Cortex of kidney (tissue), 1 donor: ENCODE measurements around the gene RAB24.
"Not testable (repeated sequence)": the region's sequence is repeated elsewhere in the genome, so short reads cannot be mapped to it uniquely, and the experiment has no call there.

ENCODE experiments used
- DNase-seq: peaks from one replicate; lab custom pipeline; 2025; lab: John Stamatoyannopoulos, UW

Gene RAB24

DNA sequence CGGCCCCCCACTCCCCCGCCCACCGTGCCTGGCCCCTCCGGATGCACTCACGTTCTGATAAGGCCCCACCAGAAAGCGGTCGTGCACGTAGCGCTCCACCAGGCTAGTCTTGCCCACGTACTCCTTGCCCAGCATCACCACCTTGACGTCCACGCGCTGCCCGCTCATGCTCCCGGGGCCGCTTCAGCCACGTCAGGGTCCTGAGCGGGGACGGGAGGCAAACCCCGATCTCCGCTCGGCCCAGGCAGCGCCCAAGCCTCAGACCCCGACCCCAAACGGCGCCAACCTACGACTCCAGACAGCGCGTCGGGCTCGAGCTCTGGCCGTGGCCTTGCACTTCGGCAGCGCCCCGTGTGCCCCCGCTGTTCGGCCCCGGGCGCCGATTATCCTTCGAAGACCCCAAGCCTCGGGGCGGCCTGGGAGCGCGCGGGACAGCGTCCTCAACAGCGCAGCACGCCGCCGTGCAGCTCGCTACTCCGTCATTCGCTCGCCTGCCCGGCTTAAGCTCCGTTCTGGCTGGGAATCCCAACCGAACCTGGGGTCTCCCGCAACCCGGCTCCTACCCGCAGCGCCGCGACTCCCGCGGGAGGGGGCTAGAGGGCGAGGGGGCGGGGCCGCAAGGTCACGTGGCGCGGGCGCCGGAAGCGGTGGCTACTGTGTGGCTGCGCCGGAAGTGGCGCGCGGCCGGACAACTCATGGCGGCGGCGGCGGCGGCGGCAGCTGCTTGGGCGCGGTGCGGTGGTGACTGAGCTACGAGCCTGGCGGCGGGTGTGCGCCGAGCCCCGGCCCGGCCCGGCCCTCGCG is at the start of gene RAB24, which contains the start of gene PRELID1:
TSS of gene RAB24 (minus strand) at position 599 of the 804 bp plus-strand sequence. CDS start at position 168, 431 bp downstream.
TSS of gene PRELID1 (plus strand) at position 679 of the 804 bp plus-strand sequence. CDS start 187 bp downstream, outside the sequence.
- DNase-seq = no peak

DNA sequence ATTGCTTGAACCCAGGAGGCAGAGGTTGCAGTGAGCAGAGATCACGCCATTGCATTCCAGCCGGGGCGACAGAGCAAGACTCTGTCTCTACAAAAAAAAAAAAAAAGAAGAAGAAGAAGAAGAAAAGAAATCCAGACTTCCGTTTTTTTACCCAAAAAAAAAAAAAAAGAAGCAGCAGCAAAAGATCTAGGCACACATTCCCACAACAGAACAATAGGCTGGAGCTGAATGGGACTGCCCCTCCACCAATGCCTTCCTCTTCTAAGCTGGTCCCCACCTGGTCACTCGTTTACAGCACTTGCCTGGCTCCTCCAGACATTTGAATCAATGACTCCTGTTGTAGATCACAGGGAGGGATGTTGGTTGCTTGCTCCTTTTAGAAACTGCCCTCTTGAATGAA is 49.6 kb upstream of the RAB24 start:
- DNase-seq = no peak

DNA sequence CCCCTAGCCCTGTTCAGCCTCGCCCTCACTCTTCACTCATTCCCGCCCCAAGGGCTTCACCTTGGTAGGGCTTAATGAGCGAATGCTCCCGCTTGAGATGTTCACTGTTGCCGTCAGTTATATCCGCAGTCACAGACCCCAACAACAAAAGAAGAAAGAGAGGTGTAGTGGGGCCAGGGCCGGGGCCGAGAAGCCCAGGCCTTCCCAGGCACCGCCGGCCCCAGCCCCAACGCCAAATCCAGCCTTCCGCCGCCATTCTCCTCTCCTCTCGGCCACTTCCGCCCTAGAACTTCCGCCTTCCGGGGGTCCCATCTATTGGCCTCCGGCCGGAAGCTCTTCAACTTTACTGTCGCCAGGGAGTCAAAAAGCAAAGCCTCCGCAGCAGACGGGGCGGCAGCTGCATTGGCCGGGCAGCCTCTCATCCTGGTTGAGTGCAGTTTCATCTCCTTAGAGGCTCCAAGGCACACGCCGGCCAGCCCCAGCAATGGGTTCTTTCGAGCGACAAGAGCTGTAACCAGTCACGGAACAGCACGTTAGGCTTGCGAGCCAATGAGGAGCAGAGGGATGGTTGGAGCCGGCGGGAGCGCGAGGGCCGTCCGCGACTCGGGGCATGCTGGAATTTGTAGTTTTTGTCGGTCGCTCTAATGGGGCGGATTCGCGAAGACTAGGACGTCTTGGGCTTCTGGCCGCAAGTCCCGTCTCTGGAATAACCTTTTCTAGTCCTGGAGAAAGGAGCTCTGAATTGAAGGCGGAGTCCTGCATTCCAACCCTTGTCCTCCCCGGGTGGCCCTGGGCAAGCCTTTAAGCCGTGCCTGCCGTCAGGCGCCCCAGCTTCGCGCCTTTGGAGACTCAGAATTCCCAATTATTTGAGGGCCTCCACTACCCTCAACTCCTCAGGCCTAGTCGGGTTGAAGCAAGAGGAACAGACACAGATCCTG is 48.1 kb upstream of the RAB24 start, which contains the start of gene LMAN2:
TSS of gene LMAN2 (minus strand) at position 277 of the 938 bp plus-strand sequence. CDS start at position 256, 21 bp downstream.
- no peak for DNase-seq

DNA sequence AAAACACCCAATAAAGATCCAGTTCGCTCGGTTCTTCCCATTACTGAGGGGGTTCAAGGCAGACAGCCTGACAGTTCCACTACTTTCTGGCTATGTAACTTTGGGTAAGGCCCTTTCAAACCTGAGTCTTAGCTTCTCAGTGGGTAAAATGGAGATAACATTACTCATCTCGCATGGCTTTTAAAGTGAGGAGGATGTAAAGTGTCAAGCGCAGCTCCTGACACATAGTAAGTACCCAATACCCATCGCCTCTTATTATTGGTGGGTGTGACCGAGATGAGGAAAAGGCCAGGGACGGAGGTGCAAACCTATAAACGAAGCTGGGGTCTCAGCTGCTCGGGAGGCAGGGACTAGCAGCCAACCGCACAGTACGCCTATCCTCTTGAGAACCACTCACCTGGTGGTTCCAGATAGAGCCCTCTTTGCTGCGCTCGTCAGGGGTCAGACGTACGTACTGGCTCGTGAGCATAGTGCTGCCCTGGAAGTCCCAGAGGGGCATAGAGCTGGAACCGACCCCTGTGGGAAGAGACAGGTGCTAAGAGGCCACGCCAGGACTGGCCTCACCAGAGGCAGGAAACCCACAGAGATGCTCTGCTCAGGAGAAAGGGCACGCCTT is 47.4 kb upstream of the RAB24 start:
- DNase-seq = no peak

DNA sequence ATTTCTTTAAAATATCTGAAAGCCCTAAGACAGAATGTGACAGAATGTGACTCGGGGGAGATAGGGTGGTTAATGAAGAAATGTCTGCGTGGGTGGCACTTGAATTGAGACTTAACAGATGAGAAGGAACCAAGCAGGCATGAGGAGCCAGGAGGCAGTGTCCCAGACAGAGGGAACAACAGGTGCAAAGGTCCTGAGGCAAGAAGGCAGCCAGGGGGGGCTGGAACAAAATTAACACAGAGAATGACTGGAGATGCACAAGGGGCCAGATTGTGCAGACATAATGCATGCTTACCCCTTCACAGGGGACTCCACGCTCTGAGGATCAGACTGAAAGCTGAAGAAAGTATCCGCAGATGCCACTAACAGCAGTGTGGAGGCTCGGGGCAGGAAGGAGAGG is 46.2 kb upstream of the RAB24 start:
- DNase-seq = no peak

DNA sequence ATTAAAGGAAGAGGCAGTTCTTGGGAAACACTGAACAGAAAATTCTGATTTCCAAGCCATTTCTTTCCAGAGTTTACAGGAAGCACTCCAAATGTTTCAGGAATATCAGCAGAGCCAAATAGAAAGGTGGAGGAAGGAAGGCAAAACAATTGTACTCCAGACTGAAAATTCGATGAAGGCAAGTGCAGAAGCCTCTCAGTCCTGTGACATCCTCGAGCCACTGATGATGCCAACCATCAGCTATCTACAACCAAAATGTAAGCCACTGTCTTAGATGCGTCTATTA is 45.8 kb upstream of the RAB24 start:
- DNase-seq = no peak

DNA sequence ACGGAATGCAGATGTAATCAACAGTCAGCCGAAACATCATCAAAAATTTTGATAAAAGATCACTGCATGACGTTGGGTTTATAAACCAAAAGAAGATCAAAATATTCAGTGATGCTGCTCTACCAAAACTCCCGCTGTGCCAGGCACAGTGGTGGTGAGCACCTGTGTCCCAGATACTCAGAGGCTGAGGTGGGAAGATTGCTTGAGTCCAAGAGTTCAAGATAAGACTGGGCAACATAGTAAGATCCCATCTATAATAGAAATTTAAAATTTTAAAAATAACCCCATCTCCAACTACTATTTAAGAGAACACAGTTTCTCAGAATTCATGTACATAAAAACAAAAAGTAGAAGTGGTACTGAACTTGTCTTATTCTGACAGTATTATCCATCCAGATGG is 44.2 kb upstream of the RAB24 start:
- DNase-seq = no peak

DNA sequence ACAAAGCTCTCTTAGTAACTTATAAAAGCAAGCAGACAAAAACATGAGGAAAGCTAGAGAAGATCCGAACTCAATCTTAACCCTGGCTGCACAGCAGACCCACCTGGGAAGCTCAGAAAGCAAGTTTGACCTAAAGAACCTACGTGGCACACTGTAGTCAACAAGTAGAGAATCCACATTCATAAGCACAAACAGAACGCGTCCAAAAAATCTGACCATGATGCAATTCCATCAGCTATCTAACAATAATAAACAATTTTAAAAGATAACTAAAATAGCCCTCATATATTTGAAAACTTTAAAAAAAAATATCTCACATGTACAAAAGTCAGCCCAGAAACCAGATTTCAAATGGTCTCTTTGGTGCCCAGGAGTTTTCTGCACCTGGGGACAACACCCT is 43.3 kb upstream of the RAB24 start:
- no peak for DNase-seq

DNA sequence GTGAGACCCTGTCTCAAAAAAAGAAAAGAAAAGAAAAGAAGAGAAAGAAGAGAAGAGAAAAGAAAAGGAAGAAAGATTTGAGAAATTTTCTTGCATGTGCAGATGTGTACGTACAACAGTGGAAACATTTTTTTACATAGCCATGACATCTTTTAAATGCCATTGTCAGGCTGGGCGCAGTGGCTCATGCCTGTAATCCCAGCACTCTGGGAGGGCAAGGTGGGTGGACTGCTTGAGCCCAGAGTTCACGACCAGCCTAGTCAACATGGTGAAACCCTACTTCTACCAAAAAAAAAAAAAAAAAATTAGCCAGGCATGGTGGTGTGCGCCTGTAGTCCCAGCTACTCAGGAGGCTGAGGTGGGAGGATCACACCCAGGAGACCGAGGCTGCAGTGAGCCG is 41.4 kb upstream of the RAB24 start:
- no peak for DNase-seq

DNA sequence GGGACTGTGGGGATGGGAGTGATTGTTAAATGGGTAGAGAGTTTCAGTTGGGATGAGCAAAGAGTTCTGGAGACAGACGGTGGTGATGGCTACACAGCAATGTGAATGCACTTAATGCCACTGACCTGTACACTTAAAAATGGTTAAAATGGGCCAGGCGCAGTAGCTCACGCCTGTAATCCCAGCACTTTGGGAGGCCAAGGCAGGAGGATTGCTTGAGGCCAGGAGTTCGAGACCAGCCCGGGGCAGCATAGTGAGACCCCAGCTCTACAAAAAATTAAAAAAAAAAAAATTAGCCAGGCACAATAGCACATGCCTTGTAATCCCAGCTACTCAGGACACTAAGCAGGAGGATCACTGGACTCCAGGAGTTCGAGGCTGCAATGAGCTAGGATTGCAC is 40.3 kb upstream of the RAB24 start:
- no peak for DNase-seq

DNA sequence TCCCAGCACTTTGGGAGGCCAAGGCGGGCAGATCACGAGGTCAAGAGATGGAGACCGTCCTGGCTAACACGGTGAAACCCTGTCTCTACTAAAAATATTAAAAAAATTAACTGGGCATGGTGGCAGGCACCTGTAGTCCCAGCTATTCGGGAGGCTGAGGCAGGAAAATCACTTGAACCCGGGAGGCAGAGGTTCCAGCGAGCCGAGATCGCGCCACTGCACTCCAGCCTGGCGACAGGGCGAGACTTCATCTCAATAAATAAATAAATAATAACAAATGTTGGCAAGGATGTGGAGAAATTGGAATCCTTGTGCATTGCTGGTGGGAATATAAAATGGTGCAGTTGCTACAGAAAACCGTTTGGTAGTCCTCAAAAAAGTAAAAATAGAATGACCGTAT is 39.5 kb upstream of the RAB24 start:
- DNase-seq = not testable (repeated sequence)

DNA sequence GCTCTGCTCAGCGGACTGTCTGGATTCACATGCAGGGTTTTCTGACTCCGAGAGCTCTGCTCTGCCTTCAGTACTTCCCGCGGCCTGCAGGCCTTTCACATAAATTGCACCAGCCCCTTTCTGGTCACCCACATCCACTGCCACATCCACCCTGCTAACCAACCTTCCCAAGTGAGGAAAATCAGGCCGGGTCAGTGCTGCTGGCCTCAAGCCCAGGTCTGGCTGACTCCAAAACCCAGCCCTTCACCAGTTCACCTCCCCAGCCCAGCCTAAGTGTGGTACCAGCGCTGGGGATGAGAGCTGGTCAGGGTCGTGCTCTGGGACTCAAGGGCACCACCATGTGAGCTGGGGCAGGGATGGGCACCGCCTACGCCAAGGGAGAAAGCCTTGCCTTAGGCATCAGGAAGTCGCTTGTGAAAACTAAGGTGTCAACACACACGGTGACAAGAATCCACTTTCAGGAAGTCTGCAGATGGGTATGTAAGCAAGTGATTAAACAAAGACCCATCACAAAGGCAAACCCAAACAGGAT is 35.7 kb upstream of the RAB24 start:
- no peak for DNase-seq

DNA sequence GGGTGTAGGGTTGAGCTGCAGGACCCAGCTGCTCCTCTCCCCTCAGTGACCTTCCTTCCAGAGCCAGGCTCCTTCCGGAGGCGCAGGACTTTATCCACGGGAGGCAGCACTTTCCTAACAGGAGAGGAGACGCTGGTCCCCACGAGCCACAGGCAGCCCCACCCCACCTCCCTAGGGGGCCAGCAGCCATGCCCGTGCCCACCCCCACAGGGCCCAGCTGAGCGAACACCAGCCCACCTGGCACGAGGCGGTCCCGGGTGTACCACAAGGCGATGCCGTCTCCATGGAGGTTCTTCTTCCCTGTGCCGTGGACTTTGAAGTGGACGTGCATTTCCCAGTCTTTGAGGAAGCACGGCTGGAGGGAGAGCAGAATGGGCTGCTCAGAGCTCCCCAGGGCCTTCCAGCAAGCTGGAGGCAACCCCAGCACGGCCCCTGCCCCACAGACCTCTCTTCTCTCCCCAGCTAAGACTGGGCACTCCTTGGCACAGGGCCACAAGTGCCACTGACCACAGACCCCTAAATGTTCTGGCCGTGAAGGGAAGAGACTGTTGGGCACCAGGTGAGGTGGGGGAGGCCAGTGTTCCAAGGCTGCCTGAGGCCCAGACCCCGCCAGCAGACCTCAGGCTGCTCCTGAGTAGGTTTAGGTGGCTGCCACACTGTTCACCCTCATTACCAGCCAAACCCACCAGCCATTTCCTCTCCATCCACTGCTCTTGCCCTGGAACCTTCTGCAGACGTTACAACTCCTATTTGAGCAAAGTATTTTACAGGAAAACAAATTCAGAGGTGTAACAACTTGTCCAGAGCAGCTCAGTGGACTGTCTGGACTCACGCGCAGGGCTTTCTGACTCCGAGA is 35.0 kb upstream of the RAB24 start:
- no peak for DNase-seq

DNA sequence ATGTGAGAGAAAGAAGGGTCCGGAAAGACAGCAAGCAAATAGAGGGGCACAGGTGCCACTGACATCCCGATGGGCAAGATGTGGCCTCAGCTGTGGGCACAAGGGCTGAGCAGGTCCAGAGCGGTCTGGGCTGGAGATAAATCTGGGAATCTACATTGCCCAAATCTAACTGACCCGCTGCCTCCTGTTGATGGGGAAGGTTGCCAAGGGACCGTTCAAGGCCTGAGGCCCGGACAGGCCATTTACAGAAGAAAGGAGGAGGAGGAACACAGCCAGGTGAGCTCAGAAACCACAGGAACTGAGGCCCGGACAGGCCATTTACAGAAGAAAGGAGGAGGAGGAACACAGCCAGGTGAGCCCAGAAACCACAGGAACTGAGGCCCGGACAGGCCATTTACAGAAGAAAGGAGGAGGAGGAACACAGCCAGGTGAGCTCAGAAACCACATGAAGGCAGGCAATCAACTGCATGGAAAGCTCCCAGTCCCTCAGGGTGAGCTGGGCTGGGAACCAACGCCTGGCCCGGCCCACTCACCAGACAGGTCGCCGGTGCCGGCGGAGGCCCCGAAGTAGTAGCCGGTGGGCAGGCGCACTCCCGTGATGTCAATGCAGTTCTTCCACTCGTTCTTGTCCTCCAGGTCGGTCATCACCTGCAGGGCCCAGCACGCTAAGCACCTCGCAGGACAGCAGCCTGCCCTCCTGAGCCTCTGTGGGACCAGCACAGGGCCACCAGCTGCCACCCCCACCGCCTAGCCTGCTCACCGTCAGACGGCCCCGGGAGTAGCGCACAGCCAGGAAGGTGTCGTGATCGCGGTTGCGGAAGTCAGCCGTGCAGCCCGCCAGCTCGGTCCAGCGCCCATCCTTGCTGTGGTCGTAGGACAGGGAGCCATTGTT is 33.3 kb upstream of the RAB24 start:
- DNase-seq = no peak

DNA sequence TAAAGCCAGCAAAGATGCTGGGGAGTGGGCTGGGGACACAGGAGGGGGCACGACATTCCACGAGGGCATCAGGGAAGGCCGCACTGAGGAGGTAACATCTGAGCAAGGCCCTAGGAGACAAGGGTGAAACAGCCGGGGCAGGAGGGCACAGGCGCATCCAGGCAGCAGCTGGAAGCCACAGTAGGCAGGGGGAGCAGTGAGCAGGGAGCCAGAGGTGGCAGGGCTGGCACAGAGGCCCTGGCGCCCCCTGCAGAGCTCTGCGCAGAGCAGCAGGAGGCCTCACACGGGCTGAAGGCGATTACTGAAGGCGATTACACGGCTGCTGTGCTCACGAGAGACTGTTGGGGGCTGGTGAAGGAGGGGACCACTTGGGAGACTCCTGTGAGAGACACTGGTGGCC is 32.6 kb upstream of the RAB24 start:
- no peak for DNase-seq

DNA sequence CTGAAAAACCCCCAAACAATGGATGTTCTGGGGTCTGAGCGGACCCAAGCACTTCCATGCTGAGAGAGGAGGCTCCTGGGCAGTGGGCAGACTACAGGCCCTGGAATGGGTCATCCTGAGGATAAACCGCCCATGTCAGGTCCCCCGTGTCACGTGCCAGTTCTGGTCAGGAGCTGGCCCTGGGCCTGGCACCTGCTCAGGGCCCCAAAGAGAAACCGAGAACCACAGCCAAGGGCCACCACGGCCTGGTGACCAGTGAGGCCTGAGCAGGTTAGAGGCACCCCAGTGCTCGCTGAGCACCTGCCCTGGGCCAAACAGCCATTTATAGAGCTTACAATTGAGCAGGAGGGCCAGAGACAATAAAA is 32.2 kb upstream of the RAB24 start:
- no peak for DNase-seq

DNA sequence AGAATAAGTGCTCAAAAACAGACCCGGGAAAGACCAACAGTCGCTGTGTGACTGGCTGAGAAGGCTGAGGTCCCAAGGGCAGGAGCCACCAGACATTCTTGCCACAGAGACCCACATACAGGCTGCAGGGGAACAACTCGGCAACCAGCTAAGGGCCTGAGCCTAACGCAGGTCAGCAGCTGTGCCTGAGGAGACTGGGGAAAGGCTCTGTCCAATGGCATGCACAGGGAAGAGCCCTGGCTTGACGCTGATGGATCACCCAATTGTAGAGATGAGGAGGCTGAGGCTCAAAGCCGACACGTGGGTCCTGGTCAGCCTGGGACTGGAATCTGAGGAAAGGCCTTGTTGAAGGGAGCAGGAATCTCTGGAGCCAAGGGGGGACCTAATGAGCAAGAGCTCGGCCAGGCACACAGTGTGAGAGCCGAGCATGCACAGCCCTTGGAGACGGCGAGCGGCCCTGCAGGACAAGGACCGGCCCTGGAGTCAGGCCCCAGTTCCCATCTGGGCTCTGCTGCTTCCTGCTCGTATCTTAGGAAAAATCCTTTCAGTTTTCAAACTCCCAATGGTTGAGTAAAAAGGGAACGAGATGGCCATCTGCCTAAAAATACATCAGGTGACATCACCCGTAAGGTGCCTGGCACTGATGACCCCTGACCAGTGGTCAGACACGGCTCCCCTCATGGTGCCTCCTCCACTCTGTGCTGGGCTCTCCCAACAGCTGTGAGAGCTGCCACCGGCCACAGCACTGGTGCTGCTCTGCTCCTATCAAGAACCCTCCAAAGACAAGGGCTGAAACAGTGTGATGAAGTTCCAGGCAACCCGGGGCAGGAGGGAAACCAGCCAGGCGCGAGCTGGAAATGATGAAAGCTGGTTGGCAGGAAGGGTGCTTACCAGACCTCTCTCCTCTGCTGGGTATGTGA is 31.5 kb upstream of the RAB24 start:
- DNase-seq = no peak

DNA sequence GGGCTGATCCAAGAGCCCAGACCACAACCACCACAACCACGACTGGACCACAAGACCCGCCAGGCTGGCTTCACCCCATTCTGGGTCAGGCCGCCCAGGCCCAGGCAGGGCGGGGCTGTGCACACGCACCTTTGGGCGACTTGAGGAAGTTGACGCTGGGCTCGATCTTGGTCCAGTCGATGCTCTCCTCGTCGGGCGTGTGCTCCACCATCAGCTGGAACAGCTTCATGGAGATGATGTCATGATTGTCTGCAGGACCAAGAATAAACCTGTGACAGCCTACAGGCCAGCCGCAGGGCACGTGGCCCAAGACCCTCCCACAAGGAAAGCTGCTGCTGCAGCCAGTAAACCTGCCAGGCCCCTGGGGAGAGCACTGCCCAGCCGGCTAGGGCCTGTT is 30.6 kb upstream of the RAB24 start:
- DNase-seq = no peak

DNA sequence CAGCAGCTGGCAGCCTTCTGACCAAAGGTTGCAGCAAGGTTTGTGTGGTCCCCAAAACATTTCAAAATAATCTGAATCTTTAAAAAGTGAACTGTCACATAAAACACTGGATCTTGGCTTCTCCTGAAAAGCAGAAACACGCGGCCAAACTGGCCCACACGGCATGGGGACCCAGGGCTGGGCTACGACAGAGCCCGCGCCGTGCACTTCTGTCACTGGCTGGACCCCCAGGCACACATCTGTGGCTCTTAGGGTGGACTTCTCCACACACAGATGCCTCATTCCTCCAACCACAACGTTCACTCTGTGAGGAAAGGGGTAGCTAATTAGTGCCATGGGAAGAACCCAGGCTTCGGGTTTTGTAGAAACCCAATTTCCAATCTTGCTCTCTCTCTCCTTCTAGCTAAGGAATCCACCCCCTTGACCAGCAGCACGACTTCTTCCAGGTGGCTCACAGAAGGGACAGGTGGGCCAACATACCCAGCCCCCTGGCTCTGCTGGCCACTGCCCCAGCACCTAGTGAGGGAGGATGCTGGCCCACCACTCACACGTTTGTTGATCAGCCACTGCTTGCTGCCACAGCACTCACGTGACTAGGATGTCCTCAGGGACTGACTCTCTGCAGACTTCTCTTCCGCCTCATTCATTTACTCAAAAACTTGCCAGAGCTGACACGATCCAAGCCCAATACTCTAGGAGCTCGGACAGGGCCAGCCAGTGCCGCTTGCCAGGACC is 30.1 kb upstream of the RAB24 start:
- no peak for DNase-seq
